ENCODE measurements around the gene C1QTNF1.

The C1QTNF1 gene

GRCh38 chr17:79082311-79083190, 58.6 kb downstream of the C1QTNF1 start:
- no peak for DNase-seq (ENCODE audit: extremely low read depth, low read depth)
- peak; percentile 75 for TF ChIP-seq CTCF (IDR thresholded peaks at IDR 0.05; ENCODE audit: low read depth, low read length, missing control alignments)
- no peak overlapping the region for H3K4me3 ChIP-seq (replicated peaks; ENCODE audit: low read depth, low read length)

GRCh38 chr17:79083191-79083971, 59.4 kb downstream of the C1QTNF1 start:
- no peak for TF ChIP-seq CTCF (IDR thresholded peaks at IDR 0.05; ENCODE audit: low read depth, low read length, missing control alignments)
- DNase-seq (ENCODE audit: extremely low read depth, low read depth) = no peak
- H3K4me3 ChIP-seq (replicated peaks; ENCODE audit: low read depth, low read length) = no peak overlapping the region

GRCh38 chr17:79084291-79085153, 60.6 kb downstream of the C1QTNF1 start:
- no peak for DNase-seq (ENCODE audit: extremely low read depth, low read depth)
- no peak overlapping the region for H3K4me3 ChIP-seq (replicated peaks; ENCODE audit: low read depth, low read length)
- no peak for TF ChIP-seq CTCF (IDR thresholded peaks at IDR 0.05; ENCODE audit: low read depth, low read length, missing control alignments)

DNA sequence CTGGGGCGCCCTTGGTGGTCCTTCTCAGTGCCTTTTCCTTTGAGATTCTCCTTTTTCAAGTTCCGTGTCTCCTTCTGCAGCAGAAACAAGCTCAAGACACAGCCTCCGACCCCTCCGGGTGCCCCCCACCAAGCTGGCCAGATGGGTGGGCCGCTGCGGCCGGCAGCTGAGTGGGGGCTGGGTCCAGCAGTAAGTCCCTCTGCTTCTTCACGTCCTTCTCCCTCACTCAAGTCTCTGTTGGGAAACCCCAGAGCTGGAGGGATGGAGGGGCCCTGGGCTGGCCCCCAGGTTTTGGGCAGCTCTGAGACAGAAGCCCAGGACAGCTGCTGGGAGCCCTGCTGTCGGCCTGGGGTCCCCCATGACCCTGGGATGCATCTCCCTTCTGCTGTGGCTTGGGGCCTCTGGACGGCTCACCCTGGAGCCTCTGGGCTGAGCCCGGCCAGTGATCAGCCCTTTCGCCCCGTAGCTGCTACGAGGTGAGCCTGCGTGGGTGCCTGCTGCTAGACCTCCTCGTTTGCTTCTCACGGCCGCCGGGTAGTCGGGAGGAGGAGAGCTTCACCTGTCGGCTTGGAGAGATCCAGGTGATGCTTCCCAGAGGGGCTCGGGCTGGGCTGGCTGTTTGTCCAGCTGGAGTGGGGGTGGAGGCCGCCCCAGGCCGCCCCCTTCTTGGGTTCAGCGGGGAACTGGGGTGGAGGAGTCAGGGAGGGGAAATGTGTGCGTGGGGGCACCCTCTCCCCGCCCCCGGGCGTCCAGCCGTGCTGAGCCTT, 61.4 kb downstream of the C1QTNF1 start:
- no peak for TF ChIP-seq CTCF (IDR thresholded peaks at IDR 0.05; ENCODE audit: low read depth, low read length, missing control alignments)
- no peak for DNase-seq (ENCODE audit: extremely low read depth, low read depth)
- H3K4me3 ChIP-seq (replicated peaks; ENCODE audit: low read depth, low read length) = no peak overlapping the region

DNA sequence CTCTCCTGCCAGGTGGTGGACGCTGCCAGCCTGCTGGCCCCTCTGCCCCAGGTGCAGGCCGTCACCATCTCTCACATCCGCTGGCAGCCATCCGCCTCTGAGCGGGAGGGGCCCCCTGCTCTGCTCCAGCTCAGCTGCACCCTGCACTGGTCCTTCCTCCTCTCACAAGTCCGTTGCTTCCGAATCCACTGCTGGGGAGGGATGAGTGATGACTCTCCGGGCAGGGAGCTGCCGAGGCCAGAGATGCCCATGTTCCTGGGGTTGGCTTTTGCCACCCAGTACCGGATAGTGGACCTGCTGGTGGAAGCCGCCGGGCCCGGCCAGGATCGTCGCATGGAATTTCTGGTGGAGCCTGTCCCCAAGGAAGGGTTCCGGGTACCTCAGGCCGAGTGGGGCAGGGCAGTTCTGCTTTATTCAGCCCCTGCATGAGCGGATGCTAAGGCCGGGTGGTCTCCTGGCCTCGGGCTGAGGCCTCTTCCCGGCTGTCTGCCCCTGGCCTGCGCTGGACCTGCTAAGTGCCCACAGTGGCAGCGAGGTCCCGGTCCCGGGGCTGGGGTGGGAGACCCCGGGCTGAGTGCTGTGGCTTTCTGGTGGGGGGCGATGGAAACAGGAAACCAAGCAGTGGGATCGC, 62.1 kb downstream of the C1QTNF1 start:
- no peak for TF ChIP-seq CTCF (IDR thresholded peaks at IDR 0.05; ENCODE audit: low read depth, low read length, missing control alignments)
- DNase-seq (ENCODE audit: extremely low read depth, low read depth) = no peak
- no peak overlapping the region for H3K4me3 ChIP-seq (replicated peaks; ENCODE audit: low read depth, low read length)
